ENCODE results near the gene VAMP5. TPM values are rescaled to one million over a fixed set of nuclear protein-coding genes. Genes with fewer than 3 reads are reported as not detected.
A peak's percentile ranks its signal among the peaks of the same experiment; 100 is the strongest.

The VAMP5 gene
- total and polyA plus RNA-seq, 9 of the 15 experiments (the other 6 are each of a cell fraction or from before 2014, with no cell fraction given): 0.54 to 1.9 (median 1.5) TPM; not detected in 2

DNA sequence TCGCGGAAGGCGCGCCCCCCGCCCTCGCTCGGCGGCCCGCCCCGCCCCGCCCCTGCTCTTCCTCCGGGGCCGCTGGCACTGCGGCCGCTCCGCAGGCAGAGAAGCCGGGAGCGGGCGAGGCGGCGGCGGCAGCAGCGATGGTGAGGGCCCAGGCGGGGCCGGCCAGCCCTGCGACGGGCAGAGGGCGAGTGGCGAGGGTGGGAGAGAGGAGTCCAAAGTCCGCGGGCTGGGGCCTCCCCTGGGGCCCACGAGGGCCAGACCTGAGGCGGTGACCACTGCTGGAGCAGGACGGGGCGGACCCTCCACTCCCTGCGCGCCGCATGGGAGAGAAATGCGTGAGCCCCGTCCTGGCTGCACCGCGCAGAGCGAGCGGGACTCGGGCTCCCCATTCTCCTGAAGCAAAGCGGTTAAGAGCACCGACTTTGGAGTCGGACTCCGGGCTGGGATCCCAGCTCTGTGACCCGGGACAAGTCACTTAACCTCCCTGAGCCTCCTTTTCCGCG is at the start of gene VAMP5 (continued):
- TF ChIP-seq IFI16 (CRISPR knock-in tag; IDR thresholded peaks at IDR 0.05) (no peak), RBFOX2 (IDR thresholded peaks at IDR 0.05; ENCODE audit: low read depth, low read length) (peak; percentile 59)

DNA sequence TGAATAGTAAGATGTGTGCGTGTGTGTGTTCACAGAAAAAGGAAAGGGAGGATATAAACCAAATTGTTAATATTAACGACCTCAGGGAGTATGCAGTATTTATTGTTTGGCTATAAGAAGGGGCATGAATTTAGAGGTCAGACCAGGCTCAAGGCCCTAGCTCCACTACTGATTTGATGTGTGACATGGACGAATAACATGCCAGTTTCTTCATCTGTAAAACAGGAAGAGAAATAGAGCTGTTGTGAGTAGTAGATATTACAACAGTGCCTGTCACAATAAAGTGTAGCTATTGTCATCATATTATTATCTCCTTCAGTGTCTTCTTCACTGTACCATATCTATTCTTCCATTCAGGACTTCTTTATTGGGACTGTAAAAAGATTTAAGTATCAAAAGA is 49.4 kb upstream of the VAMP5 start:
- Histone ChIP-seq H3K9me3 (replicated peaks; ENCODE audit: control insufficient read depth, insufficient read depth, low read depth, low read length) (no peaks in the 10 kb centered on the region), H3K4me3 (no peak overlapping the region), H3K36me3 (ENCODE audit: control insufficient read depth, insufficient read depth, low read length) (peaks cover 5% of the 10 kb centered on the region), H3K4me2 (ENCODE audit: insufficient read depth, low read length) (no peak overlapping the region), H3K9ac (ENCODE audit: insufficient read depth in 1 of 2, low read depth in 2 of 2, low read length in 2 of 2) (no peak overlapping the region), H3K4me1 (replicated peaks in 1 of 2; ENCODE audit: control insufficient read depth in 2 of 2, insufficient read depth in 2 of 2, low read length in 2 of 2) (peaks cover 3 to 9% of the 10 kb centered on the region in 2 experiments; a peak in 4 of 5 replicates), H4K20me1 (replicated peaks; ENCODE audit: control insufficient read depth, insufficient read depth, low read length) (peaks cover 4% of the 10 kb centered on the region), H2AFZ (ENCODE audit: low read depth, low read length) (no peak overlapping the region), H3K27ac (ENCODE audit: extremely low read depth, low read depth, low read length) (no peak overlapping the region), H3K79me2 (ENCODE audit: control insufficient read depth, insufficient read depth, low read length) (peaks cover 33% of the 10 kb centered on the region), H3K9me1 (ENCODE audit: control insufficient read depth, insufficient read depth, low read length) (no peaks in the 10 kb centered on the region), H3K27me3 (ENCODE audit: control insufficient read depth in 2 of 2, insufficient read depth in 2 of 2, low read length in 2 of 2) (no peaks in the 10 kb centered on the region)
- FAIRE-seq: no peak
- intact Hi-C loops (cut with micrococcal nuclease): loop anchor here (5.0 kb wide), 1 partner anchor 98 kb away; no protein-coding TSS in a partner anchor
- in situ Hi-C loops (cut with MboI): no loop called here
- WGBS (ENCODE audit: insufficient coverage, low coverage, missing lambda C conversion rate): 32% methylated on average over 3 of the region's 3 CpGs
- TF ChIP-seq PTBP1 (IDR thresholded peaks at IDR 0.05; ENCODE audit: low read depth, low read length) (no peak), RBFOX2 (IDR thresholded peaks at IDR 0.05; ENCODE audit: low read depth, low read length) (0 out of 2 replicates have a peak, but pooled peaks have one; percentile 22)
- no peak for ATAC-seq
- no TSS peak for BruUV-seq (replicated peaks)
- no peak for DNase-seq (ENCODE audit: extremely low read depth in 1 of 4, low spot score in 3 of 4)
- CTCF ChIA-PET (ENCODE audit: low intra/inter-chr PET ratio): no interaction called here
- POLR2A ChIA-PET: interaction anchor here (0.6 to 24.3 kb wide), 7 partner anchors 10 to 116 kb away, joined by 3 to 1576 read pairs (median 4); partner anchors contain the start of genes CAPG and SH2D6

All from K562 (cell line).